DND-41 (cell line): ENCODE results near the gene PLAC9.

Source experiments
- EZH2 ChIP-seq: IDR thresholded peaks from 3 replicates; pipeline ENCODE4 v1.6.1; 2012; ENCODE audit warnings: borderline replicate concordance, low read depth, mild to moderate bottlenecking, moderate library complexity, low read length, inconsistent platforms; ENCODE audit not compliant: severe bottlenecking
- TF ChIP-seq, protein P1 (sequence below): IDR thresholded peaks from 2 replicates; pipeline ENCODE4 v1.5.1; 2012; ENCODE audit warnings: borderline replicate concordance, low read length, moderate library complexity, mild to moderate bottlenecking; ENCODE audit not compliant: poor library complexity, severe bottlenecking; ENCODE audit errors: extremely low read depth

- no peak for TF ChIP-seq EZH2
- TF ChIP-seq, protein P1, sequence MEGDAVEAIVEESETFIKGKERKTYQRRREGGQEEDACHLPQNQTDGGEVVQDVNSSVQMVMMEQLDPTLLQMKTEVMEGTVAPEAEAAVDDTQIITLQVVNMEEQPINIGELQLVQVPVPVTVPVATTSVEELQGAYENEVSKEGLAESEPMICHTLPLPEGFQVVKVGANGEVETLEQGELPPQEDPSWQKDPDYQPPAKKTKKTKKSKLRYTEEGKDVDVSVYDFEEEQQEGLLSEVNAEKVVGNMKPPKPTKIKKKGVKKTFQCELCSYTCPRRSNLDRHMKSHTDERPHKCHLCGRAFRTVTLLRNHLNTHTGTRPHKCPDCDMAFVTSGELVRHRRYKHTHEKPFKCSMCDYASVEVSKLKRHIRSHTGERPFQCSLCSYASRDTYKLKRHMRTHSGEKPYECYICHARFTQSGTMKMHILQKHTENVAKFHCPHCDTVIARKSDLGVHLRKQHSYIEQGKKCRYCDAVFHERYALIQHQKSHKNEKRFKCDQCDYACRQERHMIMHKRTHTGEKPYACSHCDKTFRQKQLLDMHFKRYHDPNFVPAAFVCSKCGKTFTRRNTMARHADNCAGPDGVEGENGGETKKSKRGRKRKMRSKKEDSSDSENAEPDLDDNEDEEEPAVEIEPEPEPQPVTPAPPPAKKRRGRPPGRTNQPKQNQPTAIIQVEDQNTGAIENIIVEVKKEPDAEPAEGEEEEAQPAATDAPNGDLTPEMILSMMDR = no peak
Observed at GRCh38 chr10:80156216-80156615, 23.7 kb downstream of the PLAC9 start.
